Astrocyte (in vitro differentiated cells and primary cell): Measurements from ENCODE around the gene ATP2C2.

Experiments used
- CTCF ChIP-seq: IDR thresholded peaks from 2 replicates; pipeline ENCODE4 v1.5.1; 2011; ENCODE audit warnings: low read depth, mild to moderate bottlenecking, inconsistent platforms, low read length, moderate library complexity; ENCODE audit not compliant: insufficient read depth
- EZH2 ChIP-seq: IDR thresholded peaks from 2 replicates; pipeline ENCODE4 v1.6.1; 2012; ENCODE audit warnings: mild to moderate bottlenecking, low read length, inconsistent platforms; ENCODE audit not compliant: insufficient read depth

DNA sequence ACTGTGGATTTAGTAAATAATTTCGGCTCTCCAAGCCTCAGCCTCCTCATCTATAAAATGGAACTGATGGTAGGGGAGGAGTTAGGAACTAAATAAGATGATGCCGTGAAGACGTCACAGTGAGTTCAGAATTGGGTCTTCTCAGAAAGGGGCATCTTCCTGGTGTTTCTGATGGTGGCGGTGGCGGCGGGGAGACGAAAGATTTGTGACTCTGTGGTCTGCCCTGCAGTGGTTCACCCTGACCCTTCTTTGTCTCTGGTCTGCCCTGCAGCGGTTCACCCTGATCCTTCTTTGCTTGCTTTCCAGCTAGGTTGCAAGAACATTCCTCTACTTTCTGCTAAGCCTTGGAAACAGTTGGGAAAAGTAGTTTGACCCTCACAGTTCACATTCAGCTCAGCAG lies 39.3 kb upstream of the ATP2C2 start:
- no peak for TF ChIP-seq CTCF
- no peak for TF ChIP-seq EZH2
